ENCODE measurements around the gene SPACA4. TPM values are rescaled to one million over a fixed set of nuclear protein-coding genes. Genes with fewer than 3 reads are reported as not detected.

Gene SPACA4
- total and polyA plus RNA-seq, 3 donors from 2014 or later, result 72.6 to 147 (median 145) TPM

DNA sequence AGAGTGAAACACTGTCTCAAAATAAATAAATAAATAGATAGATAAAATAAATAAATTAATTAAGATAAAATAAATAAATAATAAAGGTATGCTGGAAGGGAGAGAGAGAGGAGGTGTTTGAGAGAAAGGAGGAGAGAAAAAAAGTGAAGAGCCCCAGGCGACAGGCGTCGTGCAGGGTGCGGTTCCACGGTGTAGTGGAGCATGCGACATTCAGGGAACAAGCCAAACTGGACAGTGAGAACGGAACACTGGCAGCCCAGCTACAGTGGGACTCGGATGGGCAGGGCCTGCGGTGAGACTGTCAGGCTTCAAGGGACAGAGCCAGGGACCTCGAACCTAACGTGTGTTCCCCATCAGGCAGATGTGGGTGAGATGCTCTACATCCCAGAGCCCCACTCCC is 45.1 kb upstream of the SPACA4 start:
- DNase-seq, result no peak
- no peak overlapping the region for H3K27ac ChIP-seq
- 91 to 92% methylated on average over 11 of the region's 11 CpGs for WGBS, 2 donors

DNA sequence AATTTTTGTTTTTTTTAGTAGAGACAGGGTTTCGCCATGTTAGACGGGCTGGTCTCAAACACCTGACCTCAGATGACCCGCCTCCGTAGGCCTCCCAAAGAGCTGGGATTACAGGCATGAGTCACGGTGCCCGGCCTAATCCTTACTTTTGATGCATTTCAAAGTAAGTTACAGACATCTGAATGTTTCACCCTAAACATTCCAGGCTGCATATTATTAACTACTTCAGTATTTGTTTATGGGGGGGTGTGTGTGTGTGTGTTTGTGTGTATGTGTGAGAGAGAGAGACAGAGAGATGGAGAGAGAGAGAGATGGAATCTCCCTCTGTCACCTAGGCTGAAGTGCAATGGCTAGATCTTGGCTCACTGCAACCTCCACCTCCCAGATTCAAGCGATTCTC is 41.5 kb upstream of the SPACA4 start:
- no peaks in the 10 kb centered on the region for H3K36me3 ChIP-seq (ENCODE audit: low read depth, missing control alignments)
- intact Hi-C loops (cut with DNase I; ENCODE audit: low total_unique reads), result no loop called here
- no peaks in the 10 kb centered on the region for H3K9me3 ChIP-seq
- no peak for TF ChIP-seq POLR2A (IDR thresholded peaks at IDR 0.05)
- TF ChIP-seq, protein P1, sequence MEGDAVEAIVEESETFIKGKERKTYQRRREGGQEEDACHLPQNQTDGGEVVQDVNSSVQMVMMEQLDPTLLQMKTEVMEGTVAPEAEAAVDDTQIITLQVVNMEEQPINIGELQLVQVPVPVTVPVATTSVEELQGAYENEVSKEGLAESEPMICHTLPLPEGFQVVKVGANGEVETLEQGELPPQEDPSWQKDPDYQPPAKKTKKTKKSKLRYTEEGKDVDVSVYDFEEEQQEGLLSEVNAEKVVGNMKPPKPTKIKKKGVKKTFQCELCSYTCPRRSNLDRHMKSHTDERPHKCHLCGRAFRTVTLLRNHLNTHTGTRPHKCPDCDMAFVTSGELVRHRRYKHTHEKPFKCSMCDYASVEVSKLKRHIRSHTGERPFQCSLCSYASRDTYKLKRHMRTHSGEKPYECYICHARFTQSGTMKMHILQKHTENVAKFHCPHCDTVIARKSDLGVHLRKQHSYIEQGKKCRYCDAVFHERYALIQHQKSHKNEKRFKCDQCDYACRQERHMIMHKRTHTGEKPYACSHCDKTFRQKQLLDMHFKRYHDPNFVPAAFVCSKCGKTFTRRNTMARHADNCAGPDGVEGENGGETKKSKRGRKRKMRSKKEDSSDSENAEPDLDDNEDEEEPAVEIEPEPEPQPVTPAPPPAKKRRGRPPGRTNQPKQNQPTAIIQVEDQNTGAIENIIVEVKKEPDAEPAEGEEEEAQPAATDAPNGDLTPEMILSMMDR (IDR thresholded peaks at IDR 0.05), result no peak
- H3K4me3 ChIP-seq, result no peak overlapping the region
- H3K27ac ChIP-seq, result no peak overlapping the region
- no peak for DNase-seq
- no peaks in the 10 kb centered on the region for H3K27me3 ChIP-seq
- WGBS, 2 donors, result 86% methylated on average over 7 of the region's 7 CpGs
- H3K4me1 ChIP-seq, result peaks cover 5% of the 10 kb centered on the region

More for the DNA sequence above, 45.1 kb upstream of the SPACA4 start:
- no peaks in the 10 kb centered on the region for H3K4me1 ChIP-seq
- intact Hi-C loops (cut with DNase I; ENCODE audit: low total_unique reads), result no loop called here
- no peaks in the 10 kb centered on the region for H3K27me3 ChIP-seq
- H3K4me3 ChIP-seq, result no peak overlapping the region
- no peaks in the 10 kb centered on the region for H3K36me3 ChIP-seq (ENCODE audit: low read depth, missing control alignments)
- TF ChIP-seq POLR2A (IDR thresholded peaks at IDR 0.05), result no peak
- TF ChIP-seq, protein P1 (IDR thresholded peaks at IDR 0.05), result no peak
- no peaks in the 10 kb centered on the region for H3K9me3 ChIP-seq

DNA sequence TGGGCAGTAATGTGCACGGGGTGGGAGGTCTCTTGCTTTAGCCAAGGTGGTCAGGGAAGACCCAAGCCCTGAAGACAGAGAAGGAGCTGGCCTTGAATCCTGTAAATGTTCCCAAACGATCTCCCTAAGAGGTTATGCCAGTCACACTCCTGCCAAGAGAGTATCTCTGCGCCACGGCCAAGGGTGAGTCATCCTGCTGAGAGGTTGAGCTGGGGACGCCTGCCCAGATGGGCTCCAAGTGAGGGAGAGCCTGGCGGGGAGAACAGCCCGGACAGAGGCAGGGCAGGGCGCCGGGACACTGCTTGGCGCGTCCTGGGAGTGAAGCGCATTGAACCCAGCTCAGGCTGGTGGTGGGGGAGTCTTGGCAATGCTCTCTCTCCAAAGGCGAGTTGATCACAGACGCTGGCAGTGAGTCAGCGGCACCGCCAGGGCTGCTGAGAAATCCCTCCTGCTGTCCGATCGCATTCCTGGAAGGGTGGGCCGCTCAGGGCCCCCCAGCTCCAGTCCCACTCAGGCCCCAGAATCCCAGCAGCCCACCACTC is 38.1 kb upstream of the SPACA4 start:
- DNase-seq, result peak; percentile 90
- no peaks in the 10 kb centered on the region for H3K9me3 ChIP-seq
- 17 to 26% methylated on average over 19 of the region's 19 CpGs for WGBS, 2 donors
- H3K4me1 ChIP-seq, result peaks cover 5% of the 10 kb centered on the region
- H3K27ac ChIP-seq, result no peak overlapping the region
- H3K27me3 ChIP-seq, result no peaks in the 10 kb centered on the region
- H3K36me3 ChIP-seq (ENCODE audit: low read depth, missing control alignments), result no peaks in the 10 kb centered on the region
- intact Hi-C loops (cut with DNase I; ENCODE audit: low total_unique reads), result no loop called here
- no peak overlapping the region for H3K4me3 ChIP-seq
- no peak for TF ChIP-seq POLR2A (IDR thresholded peaks at IDR 0.05)
- TF ChIP-seq, protein P1 (IDR thresholded peaks at IDR 0.05), result no peak

DNA sequence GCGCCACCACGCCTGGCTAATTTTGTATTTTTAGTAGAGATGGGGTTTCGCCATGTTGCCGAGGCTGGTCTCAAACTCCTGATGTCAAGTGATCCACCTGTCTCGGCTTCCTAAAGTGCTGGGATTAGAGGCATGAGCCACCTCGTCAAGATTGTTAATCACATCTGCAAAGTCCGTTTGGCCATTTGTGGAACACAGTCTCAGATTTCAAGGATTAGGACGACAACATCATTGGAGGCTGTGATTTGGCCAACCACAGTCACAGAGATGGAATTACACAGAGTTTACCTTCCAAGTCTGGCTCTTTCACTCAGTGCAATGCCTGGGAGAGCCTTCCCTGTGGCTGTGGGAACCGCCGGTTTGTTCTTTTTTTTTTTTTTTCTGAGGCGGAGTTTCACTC is 36.7 kb upstream of the SPACA4 start:
- WGBS, 2 donors, result 62 to 63% methylated on average over 11 of the region's 11 CpGs
- Histone ChIP-seq H3K36me3 (ENCODE audit: low read depth, missing control alignments) (no peaks in the 10 kb centered on the region), H3K9me3 (no peaks in the 10 kb centered on the region), H3K4me3 (no peak overlapping the region), H3K27me3 (no peaks in the 10 kb centered on the region), H3K4me1 (peaks cover 5% of the 10 kb centered on the region), H3K27ac (no peak overlapping the region)
- TF ChIP-seq POLR2A (IDR thresholded peaks at IDR 0.05), result no peak
- TF ChIP-seq, protein P1 (IDR thresholded peaks at IDR 0.05), result no peak
- DNase-seq, result no peak
- intact Hi-C loops (cut with DNase I; ENCODE audit: low total_unique reads), result no loop called here
